HG03457 (cell line): ENCODE results near the gene CD274.
"Not testable (repeated sequence)": the region's sequence is repeated elsewhere in the genome, so short reads cannot be mapped to it uniquely, and the experiment has no call there.

Experiments used
- ATAC-seq: cut with Tn5 transposase; IDR thresholded peaks from one replicate; pipeline ENCODE4 v1.9.1; 2021; ENCODE audit warnings: moderate number of reproducible peaks; ENCODE audit not compliant: unreplicated experiment

The CD274 gene

GRCh38 chr9:5493679-5494511 is 43.6 kb downstream of the CD274 start:
- ATAC-seq, result peak; percentile 83

- ATAC-seq, result not testable (repeated sequence)
These were observed 44.4 kb downstream of the CD274 start for GRCh38 chr9:5494765-5495164.

GRCh38 chr9:5499157-5499556 is 48.8 kb downstream of the CD274 start:
- ATAC-seq, result no peak

GRCh38 chr9:5499889-5500398 is 49.6 kb downstream of the CD274 start:
- ATAC-seq, result no peak

- ATAC-seq, result no peak
These were observed 50.3 kb downstream of the CD274 start for GRCh38 chr9:5500441-5501235.

- ATAC-seq, result no peak
These were observed 52.2 kb downstream of the CD274 start for GRCh38 chr9:5502553-5502952.

GRCh38 chr9:5509573-5509972 is 59.2 kb downstream of the CD274 start:
- ATAC-seq, result no peak

- peak; percentile 54 for ATAC-seq
These were observed 60.1 kb downstream of the CD274 start, which contains the start of gene PDCD1LG2 for GRCh38 chr9:5510360-5510931. Gene PDCD1LG2 (plus strand): TSS chr9:5510531. CDS start chr9:5522547, 12,016 bp downstream.

- ATAC-seq, result no peak
These were observed 60.6 kb downstream of the CD274 start for GRCh38 chr9:5510989-5511388.

- ATAC-seq, result no peak
These were observed 61.1 kb downstream of the CD274 start for GRCh38 chr9:5511476-5511875.

- no peak for ATAC-seq
These were observed 61.7 kb downstream of the CD274 start for GRCh38 chr9:5511935-5512580.

GRCh38 chr9:5512658-5513452 is 62.5 kb downstream of the CD274 start:
- no peak for ATAC-seq

- no peak for ATAC-seq
These were observed 63.7 kb downstream of the CD274 start for GRCh38 chr9:5513966-5514616.

GRCh38 chr9:5514617-5515260 is 64.4 kb downstream of the CD274 start:
- ATAC-seq, result no peak

- no peak for ATAC-seq
These were observed 64.9 kb downstream of the CD274 start for GRCh38 chr9:5515261-5515650.

- no peak for ATAC-seq
These were observed 66.3 kb downstream of the CD274 start for GRCh38 chr9:5516453-5517220.

GRCh38 chr9:5518171-5518936 is 68.0 kb downstream of the CD274 start:
- ATAC-seq, result no peak

- no peak for ATAC-seq
These were observed 68.6 kb downstream of the CD274 start for GRCh38 chr9:5518937-5519319.
